ENCODE data around the gene IFITM1.
"Not testable (repeated sequence)": the region's sequence is repeated elsewhere in the genome, so short reads cannot be mapped to it uniquely, and the experiment has no call there.

The IFITM1 gene

DNA sequence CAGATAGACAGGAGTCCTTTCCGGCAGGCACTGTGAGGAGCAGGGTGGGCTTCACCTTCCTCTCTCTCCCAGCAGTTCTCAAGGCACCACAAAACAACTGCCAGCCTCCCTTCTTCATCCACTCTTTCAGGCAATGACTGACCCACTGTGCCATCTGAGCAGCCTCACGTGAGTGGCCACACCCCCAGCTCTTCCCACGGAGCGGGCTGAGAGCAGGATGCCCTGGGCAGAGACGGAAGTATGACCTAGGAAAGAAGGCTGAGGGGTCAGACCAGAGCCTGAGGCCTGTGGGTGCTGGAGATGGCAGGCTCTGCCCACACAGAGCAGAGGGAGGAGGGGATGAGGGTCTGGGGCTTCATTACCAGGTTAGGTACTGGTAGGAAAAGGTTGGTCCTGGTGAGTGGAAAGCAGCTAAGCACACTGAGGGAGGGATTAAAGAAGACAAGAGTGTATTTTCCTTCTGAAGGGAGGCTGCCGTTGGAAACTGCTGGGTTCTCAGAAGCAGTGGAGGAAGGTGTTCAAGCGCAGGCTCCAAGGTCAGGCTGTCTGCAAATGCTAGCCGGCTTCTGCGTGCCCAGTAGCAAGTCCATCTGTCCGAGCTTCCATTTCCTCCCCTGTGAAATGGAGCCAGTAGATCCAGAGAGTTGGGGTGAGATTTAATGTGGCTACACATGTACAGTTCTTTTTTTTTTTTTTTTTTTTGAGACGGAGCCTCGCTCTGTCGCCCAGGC is 31.0 kb upstream of the IFITM1 start:
- no peak for DNase-seq (ENCODE audit: low read depth in 1 of 2, low spot score in 1 of 2)

DNA sequence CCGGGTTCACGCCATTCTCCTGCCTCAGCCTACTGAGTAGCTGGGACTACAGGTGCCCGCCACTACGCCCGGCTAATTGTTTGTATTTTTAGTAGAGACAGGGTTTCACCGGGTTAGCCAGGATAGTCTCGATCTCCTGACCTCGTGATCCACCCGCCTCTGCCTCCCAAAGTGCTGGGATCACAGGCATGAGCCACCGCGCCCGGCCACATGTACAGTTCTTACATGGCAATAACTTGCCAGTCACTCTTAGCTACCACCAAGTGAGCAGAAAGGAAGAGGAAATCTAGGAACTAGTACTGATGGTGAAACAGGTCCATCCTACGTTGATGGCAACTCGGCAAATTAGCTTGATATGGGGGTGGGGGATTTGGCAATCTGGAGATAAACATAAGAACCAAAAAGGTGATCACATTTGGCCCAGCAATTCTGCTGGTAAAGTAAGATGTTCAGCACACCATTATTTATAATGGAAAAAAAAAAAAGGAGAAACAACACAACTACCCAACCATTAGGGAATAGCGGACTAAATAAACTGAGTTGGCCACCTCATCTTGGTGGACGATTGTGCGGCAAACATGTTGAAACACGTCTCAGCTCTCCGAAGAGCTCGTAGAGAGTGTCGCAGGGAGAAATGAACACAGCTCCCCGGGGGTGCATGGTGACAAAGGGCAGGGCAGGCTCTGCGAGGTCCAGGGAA is 30.3 kb upstream of the IFITM1 start:
- no peak for DNase-seq (ENCODE audit: low read depth in 1 of 2, low spot score in 1 of 2)

DNA sequence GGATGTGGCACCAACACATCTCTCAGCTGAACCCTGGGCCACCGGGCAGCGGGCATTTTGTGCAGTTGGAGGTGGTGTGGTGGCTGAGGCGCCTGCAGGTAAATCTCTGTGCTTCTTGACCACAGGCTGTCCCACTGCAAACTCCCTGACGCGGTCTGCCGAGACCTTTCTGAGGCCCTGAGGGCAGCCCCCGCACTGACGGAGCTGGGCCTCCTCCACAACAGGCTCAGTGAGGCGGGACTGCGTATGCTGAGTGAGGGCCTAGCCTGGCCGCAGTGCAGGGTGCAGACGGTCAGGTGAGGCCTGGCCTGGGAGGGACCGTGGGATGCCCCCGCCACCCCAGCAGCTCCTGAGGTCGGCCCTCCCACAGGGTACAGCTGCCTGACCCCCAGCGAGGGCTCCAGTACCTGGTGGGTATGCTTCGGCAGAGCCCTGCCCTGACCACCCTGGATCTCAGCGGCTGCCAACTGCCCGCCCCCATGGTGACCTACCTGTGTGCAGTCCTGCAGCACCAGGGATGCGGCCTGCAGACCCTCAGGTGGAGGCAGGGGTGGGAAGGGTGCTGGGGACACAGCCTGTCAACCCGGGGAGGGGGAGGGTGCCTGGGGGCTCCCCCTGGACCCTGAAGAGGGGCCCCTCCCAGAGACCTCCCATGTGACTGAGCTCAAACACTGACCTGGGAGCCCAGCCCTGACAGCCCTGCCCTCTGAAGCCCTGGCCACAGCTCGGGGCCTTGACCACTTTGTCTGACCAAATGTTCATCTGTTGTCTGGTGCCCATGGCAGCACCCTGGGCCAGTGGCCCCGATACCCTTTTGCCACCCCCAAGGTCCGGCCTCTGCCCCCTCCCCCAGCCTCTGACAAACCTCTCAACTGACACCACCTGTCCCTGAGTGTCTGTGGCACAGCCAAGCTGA is 29.5 kb upstream of the IFITM1 start:
- DNase-seq (ENCODE audit: low read depth in 1 of 2, low spot score in 1 of 2) = no peak

DNA sequence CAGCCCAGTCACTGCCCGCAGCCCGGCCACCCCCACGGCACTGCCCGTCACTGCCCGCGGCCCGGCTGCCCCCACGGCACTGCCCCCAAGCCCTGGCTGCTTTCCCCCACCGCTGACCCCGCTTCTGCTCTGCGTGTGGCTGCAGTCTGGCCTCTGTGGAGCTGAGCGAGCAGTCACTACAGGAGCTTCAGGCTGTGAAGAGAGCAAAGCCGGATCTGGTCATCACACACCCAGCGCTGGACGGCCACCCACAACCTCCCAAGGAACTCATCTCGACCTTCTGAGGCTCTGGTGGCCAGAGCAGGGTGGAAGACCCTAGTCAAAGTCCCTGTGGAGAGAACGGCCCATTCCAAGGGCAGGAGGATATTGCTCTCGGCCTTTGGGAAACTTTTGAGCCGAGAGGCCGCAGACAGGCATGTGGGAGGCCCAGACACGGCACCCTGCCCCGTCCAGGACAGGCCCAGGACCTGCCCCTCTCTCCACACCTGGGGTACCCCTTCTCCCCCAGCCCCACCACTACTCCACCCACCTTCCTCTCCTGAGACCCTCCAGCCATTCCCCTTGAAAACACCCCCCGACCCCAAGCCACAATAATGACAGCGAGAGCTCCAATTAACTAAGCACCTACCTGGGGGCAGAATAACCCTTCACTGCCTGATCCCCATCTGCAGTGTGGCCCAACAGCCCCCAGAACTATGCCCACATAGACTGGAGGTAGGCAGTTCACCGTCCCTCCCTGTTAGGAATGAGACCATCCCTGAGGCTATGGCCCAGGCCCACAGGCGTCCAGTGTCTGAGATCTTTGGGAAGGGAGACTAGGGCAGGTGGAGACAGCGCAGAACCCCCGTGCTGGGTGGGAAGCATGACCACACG is 28.6 kb upstream of the IFITM1 start:
- no peak for DNase-seq (ENCODE audit: low read depth in 1 of 2, low spot score in 1 of 2)

DNA sequence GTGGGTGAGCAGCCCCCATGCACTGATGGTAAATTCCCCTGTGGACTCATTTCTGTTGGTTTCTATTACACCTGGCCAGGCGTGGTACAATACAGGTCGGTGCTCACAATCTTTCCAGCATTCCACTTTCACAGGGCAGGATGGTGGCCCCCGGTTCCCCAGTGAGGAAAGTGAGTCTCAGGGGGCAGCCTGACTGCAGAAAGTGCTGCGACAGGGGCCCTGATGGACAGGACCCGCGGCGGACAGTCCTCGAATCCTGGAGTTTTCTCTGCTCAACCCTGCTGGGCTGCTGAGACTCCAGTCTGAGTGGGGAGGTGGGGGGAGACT is 28.0 kb upstream of the IFITM1 start:
- no peak for DNase-seq (ENCODE audit: low read depth in 1 of 2, low spot score in 1 of 2)

DNA sequence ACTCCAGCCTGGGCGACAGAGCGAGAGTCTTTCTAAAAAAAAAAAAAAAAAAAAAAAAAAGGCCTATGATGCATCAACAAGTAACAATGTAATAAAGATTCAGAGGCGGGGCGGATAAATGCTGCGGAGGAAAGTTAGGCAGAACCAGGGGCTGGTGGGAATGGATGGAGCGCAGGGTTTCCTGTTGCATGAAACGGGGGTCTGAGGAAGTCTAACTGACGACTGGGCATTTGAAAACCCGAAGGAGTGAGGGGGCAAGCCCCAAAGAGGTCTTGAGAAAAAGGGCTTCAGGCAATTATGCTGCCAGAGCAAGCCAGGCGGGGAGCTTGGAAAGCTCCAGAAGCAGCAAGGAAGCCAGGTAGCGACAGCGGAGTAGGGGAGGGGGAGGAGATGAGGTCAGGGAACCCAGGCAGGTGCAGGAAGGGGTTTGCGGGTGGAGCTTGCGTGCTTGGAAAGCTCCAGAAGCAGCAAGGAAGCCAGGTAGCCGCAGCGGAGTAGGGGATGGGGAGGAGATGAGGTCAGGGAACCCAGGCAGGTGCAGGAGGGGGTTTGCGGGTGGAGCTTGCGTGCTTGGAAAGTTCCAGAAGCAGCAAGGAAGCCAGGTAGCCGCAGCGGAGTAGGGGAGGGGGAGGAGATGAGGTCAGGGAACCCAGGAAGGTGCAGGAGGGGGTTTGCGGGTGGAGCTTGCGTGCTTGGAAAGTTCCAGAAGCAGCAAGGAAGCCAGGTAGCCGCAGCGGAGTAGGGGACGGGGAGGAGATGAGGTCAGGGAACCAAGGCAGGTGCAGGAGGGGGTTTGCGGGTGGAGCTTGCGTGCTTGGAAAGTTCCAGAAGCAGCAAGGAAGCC is 26.6 kb upstream of the IFITM1 start:
- DNase-seq (ENCODE audit: low read depth in 1 of 2, low spot score in 1 of 2) = not testable (repeated sequence)

DNA sequence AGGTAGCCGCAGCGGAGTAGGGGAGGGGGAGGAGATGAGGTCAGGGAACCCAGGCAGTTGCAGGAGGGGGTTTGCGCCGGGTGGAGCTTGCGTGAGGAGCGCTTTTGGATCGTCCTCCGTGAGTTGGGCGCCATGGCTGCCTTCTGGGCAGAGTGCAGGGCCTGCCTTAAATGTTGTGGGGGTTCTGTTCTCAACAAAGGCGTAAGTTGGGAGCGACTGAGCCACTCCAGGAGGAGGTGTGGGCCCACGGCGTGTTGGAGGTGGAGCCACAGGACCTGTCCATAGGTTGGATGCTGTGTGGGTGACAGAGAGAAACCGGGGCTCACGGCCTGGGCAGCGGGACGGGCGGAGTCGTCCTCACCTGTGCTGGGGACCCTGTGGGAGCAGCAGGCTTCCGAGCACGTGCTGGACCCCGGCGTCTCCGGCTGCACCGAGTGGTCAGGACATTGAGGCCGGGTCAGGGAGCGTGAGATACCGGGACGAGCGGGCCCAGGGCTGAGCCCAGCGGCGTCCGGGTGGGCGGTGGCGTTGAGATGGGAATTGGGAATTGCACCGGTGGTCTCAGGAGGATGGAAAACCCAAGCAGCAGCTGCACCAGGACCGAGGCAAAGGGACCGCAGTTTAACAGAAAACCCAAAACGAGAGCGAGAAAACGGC is 25.9 kb upstream of the IFITM1 start:
- DNase-seq (ENCODE audit: low read depth in 1 of 2, low spot score in 1 of 2) = no peak

DNA sequence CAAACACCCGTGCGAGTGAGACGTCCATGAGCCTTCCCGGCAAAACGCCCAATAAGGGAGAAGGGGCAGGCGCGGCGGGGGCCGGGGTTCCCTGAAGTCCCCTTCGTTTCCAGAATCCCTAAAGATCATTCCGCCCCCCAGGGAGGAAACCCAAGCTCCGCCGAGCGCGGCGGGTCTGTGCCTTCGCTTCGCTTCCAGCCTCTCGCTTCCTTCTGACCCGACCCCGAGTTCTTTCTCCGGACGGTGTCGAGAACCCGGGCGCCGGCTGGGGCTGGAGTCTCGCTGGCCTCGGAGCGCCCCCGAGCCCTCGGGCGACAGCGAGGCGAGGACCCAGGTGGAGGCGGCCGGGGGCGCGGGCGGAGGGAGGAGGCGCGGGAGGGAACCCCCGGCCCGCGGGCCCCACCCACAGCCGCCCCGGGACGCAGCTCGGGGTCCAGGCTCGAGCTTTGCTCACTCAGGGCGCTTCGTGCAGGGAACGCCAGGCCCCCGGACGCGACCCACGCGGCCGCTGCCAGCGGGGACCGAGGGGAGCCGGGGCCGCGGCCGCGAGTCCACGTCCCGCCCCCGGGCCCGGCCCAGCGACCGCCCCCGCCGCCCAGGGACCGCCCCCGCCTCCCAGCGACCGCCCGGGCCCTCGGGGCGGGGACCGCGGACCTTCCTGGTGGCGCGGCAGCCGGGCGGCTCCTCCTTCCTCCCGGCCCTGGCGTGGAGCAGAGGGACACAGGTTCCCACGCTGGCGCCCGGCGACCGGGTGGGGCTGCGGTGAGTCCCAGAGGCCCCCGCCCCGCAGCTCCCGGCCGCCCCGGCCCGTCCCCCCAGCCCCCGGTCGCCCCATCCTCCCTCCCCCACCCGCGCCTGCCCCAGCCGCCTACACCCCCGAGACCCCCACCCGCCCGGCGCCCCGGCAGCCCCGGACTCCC is 25.1 kb upstream of the IFITM1 start, which contains the start of gene PGGHG:
Gene PGGHG, plus strand, starts transcription at position 649 of the 920 bp plus-strand sequence. CDS start 691 bp downstream, outside the sequence.
- no peak for DNase-seq (ENCODE audit: low read depth in 1 of 2, low spot score in 1 of 2)

DNA sequence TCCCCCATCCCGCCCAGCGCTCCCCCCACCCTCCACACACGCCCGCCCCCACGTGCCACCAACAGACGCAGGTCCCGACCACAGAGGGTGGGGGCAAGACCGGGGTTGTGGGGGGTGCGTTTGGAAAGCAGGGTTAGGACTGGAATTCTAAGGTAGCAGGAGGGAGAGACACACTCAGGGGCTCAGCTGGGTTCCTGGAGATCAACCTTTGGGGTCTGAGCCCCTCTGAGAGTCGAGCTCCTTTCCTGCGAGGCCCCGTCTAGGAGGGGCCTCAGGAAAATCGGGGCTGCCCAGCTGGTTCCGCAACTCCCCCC is 24.5 kb upstream of the IFITM1 start:
- DNase-seq (ENCODE audit: low read depth in 1 of 2, low spot score in 1 of 2) = no peak

DNA sequence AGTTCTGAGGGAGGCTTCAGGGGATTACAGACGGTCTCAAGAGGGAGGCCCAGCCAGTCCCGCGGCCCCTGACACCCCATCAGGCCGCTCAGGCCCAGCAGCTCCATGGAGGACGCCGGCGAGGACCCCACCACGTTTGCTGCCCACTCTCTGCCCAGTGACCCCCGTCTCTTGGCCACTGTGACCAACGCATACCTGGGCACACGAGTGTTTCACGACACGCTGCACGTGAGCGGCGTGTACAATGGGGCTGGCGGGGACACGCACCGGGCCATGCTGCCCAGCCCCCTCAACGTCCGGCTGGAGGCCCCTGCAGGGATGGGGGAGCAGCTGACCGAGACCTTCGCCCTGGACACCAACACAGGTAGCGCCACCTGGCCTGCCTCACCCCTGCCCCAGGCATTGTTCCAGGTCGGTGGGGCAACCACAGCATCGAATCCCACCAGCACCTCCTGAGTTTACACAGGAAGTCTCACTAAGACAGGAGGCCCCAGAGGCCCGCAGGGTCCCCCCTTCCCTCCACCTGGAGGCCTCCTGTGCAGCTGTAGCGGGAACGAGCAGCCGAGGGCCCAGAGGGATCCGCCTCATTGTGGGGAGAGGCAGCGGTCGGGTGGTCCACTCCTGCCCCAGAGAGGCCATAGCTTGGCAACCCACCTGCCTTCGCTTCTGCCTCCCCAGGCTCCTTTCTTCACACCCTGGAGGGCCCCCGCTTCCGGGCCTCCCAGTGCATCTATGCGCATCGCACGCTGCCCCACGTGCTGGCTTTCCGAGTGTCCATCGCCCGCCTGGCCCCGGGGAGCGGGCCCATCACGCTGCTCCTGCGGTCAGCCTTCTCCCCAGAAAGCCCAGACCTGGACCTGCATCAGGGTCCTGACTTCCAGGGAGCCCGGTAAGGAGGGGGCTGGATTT is 23.9 kb upstream of the IFITM1 start:
- DNase-seq (ENCODE audit: low read depth in 1 of 2, low spot score in 1 of 2) = no peak

DNA sequence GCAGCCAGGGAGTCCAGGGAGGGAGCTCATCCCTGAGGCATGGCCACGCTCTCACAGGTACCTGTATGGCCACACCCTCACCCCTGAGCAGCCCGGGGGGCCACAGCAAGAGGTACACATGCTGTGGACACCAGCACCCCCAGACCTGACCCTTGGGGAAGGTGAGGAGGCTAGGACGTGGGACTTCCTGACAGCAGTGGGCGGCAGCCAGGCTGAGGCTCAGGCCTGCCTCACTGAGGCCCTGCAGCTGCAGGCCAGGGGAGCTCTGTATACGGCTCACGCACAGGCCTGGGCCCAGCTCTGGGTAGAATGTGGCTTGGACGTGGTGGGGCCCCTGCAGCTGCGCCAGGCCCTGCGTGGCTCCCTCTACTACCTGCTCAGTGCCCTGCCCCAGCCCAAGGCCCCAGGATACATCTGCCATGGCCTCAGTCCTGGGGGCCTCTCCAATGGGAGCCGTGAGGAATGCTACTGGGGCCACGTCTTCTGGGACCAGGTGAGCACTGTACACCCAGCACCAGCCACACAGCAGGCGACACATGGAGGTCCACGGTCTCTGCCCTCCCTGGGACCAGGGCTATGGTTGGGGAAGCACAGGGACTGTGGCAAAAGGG is 23.1 kb upstream of the IFITM1 start:
- DNase-seq (ENCODE audit: low read depth in 1 of 2, low spot score in 1 of 2) = no peak

DNA sequence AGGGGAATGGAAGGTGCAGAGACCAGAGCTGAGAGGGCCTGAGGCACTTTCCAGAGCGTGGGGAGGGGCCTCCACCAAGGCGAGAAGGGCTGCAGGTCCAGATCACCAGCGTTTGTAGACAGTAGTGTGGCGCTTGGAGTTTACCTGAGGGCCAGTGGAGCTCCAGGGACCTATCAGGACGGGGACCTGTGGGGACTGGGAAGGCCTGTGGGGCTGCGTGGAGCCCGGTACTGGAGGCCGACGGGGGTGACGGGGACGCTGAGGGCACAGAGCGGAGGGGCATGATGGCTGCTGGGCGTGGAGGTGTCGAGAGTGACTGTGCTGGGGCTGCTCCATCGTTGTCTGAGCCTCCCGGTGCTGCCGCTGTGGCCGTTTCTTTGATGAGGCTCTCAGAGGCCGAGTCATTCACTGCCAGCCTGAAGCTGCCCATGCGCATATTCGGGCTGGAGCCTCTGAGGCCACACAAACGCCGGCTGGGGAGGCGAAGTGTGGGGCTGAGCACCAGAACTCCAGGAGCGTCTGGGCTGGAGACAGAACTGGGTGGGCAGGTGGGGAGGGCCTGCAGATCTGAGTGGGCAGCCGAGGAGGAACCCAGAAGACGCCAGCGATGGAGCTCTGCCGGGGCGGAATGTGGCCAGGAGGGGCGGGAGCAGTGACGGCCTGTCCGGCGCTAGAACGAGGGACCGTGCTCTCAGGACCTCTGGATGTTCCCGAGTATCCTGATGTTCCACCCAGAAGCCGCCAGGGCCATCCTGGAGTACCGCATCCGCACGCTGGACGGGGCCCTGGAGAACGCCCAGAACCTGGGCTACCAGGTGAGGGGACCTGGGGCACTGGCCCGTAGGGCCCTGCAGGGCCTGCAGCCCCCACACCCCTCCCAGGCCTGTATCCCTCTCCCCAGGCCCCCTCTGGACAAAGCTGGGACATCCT is 22.3 kb upstream of the IFITM1 start:
- no peak for DNase-seq (ENCODE audit: low read depth in 1 of 2, low spot score in 1 of 2)

DNA sequence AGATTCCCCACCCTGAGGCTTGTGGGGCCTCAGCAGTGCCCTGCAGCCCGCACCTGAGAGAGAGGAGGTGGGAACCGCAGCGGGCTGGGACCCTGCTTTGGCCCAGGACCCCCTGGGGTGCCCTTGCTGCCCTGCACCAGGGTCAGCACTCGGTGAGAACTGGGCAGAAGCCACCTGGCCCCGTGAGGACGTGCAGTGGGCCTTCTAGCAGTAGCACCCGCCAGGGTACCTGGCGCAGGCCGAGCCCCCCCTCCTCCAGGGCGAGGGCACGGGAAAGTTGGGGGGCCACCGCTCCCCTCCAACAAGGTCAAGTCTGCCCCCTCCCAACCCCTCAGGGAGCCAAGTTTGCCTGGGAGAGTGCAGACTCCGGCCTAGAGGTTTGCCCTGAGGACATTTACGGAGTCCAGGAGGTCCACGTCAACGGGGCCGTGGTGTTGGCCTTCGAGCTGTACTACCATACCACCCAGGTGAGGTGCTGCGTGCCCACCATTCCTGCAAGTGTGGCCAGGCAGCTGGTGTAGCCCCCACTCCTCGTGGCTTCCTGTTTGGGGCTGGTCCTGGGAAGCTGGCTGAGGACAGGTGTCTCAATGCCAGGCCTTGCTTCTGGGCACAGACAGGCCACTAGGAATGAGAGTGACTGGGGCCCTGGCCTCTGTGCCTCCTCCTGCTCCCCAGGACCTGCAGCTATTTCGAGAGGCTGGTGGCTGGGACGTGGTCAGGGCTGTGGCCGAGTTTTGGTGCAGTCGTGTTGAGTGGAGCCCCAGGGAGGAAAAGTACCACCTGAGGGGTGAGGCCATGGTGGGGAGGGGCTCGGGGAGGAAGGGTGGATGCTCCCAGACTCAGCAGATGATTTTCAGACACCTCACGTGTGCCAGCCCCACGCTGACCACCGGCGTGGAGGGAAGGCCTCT is 21.4 kb upstream of the IFITM1 start:
- DNase-seq (ENCODE audit: low read depth in 1 of 2, low spot score in 1 of 2) = no peak

DNA sequence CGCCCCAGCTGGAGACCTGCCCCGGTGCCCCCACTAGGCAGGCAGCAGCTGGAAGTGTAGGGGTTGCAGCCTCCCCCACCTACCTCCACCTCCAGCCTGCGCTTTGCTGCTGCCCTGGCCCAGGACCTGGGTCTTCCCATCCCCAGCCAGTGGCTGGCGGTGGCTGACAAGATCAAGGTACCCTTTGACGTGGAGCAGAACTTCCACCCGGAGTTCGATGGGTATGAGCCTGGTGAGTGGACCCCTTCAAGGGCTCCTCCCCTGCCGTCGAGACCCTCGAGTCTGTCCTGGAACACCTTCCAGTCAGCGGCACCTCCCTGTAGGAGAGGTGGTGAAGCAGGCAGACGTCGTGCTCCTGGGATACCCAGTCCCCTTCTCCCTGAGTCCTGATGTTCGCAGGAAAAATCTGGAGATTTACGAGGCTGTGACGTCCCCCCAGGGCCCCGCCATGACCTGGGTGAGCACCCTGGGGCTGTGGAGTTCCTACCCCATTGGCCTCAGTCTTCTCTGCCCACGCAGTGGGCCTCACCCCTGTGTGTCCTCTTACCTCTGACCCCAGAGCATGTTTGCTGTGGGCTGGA is 20.5 kb upstream of the IFITM1 start:
- no peak for DNase-seq (ENCODE audit: low read depth in 1 of 2, low spot score in 1 of 2)

Measured in activated CD4-positive, alpha-beta T cell treated with anti-CD3 and anti-CD28 coated beads, Interleukin-2, amount 50 U/mL, for 24 hours (primary cell).